Camera-type eye (tissue), 1 donor: ENCODE measurements around the gene PROM1. TPM values are rescaled to one million over a fixed set of nuclear protein-coding genes. Genes with fewer than 3 reads are reported as not detected.

Experiments used
- total RNA-seq: library from RNA; depleted of rRNA; stranded (reverse); fragments of >200 nt; gene quantifications from one replicate; pipeline ENCODE4 v1.2.3, GENCODE V29; 2014

The PROM1 gene, protein sequence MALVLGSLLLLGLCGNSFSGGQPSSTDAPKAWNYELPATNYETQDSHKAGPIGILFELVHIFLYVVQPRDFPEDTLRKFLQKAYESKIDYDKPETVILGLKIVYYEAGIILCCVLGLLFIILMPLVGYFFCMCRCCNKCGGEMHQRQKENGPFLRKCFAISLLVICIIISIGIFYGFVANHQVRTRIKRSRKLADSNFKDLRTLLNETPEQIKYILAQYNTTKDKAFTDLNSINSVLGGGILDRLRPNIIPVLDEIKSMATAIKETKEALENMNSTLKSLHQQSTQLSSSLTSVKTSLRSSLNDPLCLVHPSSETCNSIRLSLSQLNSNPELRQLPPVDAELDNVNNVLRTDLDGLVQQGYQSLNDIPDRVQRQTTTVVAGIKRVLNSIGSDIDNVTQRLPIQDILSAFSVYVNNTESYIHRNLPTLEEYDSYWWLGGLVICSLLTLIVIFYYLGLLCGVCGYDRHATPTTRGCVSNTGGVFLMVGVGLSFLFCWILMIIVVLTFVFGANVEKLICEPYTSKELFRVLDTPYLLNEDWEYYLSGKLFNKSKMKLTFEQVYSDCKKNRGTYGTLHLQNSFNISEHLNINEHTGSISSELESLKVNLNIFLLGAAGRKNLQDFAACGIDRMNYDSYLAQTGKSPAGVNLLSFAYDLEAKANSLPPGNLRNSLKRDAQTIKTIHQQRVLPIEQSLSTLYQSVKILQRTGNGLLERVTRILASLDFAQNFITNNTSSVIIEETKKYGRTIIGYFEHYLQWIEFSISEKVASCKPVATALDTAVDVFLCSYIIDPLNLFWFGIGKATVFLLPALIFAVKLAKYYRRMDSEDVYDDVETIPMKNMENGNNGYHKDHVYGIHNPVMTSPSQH
- total RNA-seq: 298 TPM

DNA sequence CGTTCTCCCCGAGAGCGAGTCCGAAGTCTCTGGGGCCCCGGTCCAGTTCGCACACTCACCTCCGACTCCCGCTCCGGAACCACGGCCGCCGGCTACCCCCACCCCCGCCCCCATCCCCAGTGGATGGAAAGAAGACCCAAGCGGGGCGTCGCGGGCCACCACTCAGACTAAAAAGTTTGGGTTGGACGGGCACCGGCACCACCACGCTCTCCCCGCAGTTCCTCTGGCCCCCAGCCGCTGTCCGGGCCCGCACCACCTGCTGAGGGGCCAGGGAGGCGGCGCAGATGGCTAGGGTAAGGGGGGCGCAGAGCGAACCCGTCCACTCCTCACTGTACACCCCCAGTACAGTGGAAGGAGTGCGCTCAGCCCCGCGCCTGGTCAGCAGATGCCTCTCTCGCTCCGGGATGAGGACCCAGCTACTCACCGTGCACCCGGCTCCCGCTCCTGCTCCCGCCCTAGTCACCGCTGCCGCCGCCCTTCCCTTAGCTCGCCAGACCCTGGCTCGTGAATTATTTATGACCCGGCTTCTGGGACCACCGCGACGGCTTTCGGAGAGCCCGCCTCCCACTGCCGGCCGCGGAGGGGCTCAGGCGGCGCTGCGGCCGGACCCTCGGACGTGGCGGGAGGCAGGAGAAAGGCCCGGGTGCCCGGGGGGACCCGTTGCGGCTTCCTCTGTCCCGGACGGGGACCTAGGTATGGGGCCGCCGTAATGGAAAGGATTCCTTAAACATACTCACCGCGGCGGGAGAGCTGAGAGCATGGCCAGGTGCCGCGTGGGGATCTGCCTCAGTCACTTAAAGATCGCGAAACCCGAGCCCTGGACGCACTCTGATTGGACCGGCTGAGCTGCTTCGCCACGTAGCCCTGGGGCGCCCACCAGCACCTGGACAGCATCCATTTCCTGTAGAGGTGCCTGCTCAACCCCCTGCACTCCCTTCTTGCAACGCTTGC lies at the start of gene PROM1:
TSS of gene PROM1 (minus strand) at position 783 of the 951 bp plus-strand sequence. CDS start 8,117 bp downstream, outside the sequence.

DNA sequence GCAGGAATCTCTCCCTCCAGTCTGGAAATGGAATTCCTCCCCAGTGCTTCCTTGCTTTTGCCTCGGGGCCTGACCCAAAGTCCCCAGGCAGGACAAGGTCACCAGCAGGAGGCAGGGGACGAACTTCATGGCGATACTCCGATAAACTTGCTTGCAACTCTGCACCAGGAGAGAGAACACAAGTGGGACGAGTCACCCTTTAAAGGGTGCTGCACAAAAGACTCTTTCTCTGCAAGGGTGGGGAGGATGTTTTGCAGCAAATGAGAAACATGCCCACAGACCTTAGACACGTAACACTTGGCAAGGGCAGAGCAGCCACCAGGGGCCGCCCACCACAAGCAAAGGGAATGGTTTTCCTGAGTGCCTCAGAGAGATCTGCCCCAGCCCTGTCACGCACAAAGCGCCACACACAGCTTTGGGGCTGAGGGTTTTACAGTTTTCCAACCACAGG lies 120.8 kb downstream of the PROM1 start, which contains the start of gene FGFBP2:
TSS of gene FGFBP2 (minus strand) at position 175 of the 451 bp plus-strand sequence. CDS start at position 129, 46 bp downstream.

DNA sequence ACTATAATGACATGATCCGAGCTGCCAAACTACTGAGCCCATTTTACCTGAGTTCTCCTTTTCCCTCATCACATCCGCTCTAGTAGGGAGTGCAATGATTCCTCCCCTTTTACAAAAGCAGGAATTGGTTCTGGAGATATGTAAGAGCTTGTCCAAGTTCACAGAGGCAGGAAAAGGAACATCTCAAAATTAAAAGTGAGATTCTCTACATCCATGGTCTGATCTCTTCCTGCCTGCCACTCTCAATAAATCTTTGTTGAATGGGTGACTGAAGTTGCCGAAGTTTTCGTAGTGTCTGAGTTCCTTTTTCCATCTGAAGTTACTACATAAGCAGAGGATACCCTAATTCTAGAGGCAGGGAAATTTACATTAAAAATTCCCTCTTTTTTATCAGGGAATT lies 145.2 kb downstream of the PROM1 start, which contains the start of gene FGFBP1:
TSS of gene FGFBP1 (minus strand) at position 101 of the 400 bp plus-strand sequence. CDS start 2,108 bp downstream, outside the sequence.

Other genes starting within 250 kb of the PROM1 start
- gene FGFBP1, start 145.3 kb downstream of the PROM1 start, total RNA-seq: 0.71 TPM
- not detected for gene FGFBP2, start 120.8 kb downstream of the PROM1 start, total RNA-seq
- 70.5 TPM for gene TAPT1, start 142.4 kb upstream of the PROM1 start, total RNA-seq